Stimulated activated CD8-positive, alpha-beta memory T cell treated with anti-CD3 and anti-CD28 coated beads, Interleukin-7, amount 100 ng/mL, for 4 hours (primary cell): ENCODE results near the gene GPR141.
"Not testable (repeated sequence)": the region's sequence is repeated elsewhere in the genome, so short reads cannot be mapped to it uniquely, and the experiment has no call there.

Source experiments
- DNase-seq, 2 donors: peaks; one replicate each; pipeline ENCODE4 v3.0.0-alpha.2; 2020; ENCODE audit warnings: low read depth in 2 of 2

The GPR141 gene

GRCh38 chr7:37686556-37687345, 3.2 kb downstream of the GPR141 start:
- no peak for DNase-seq

- no peak for DNase-seq
Measured at GRCh38 chr7:37690206-37690605, 6.6 kb downstream of the GPR141 start.

- no peak for DNase-seq
Measured at GRCh38 chr7:37694208-37695094, 10.9 kb downstream of the GPR141 start.

GRCh38 chr7:37698276-37698675, 14.7 kb downstream of the GPR141 start:
- no peak for DNase-seq

- no peak for DNase-seq
Measured at GRCh38 chr7:37698782-37699181, 15.2 kb downstream of the GPR141 start.

- no peak for DNase-seq
Measured at GRCh38 chr7:37701769-37702168, 18.2 kb downstream of the GPR141 start.

GRCh38 chr7:37703361-37703760, 19.8 kb downstream of the GPR141 start:
- no peak for DNase-seq

GRCh38 chr7:37704328-37704833, 20.8 kb downstream of the GPR141 start:
- DNase-seq: not testable (repeated sequence)

- DNase-seq: no peak
Measured at GRCh38 chr7:37705976-37706375, 22.4 kb downstream of the GPR141 start.

GRCh38 chr7:37706804-37707203, 23.2 kb downstream of the GPR141 start:
- DNase-seq: no peak

GRCh38 chr7:37707754-37708485, 24.4 kb downstream of the GPR141 start:
- no peak for DNase-seq

- no peak for DNase-seq
Measured at GRCh38 chr7:37709631-37710509, 26.3 kb downstream of the GPR141 start.

GRCh38 chr7:37713613-37714012, 30.0 kb downstream of the GPR141 start:
- no peak for DNase-seq

GRCh38 chr7:37714606-37715005, 31.0 kb downstream of the GPR141 start:
- DNase-seq: no peak

GRCh38 chr7:37718585-37718984, 35.0 kb downstream of the GPR141 start:
- no peak for DNase-seq

- DNase-seq: no peak
Measured at GRCh38 chr7:37719077-37719476, 35.5 kb downstream of the GPR141 start.

- DNase-seq: no peak
Measured at GRCh38 chr7:37724732-37725131, 41.2 kb downstream of the GPR141 start.

GRCh38 chr7:37726016-37726415, 42.5 kb downstream of the GPR141 start:
- no peak for DNase-seq

GRCh38 chr7:37728747-37729146, 45.2 kb downstream of the GPR141 start:
- DNase-seq: no peak

GRCh38 chr7:37729181-37729580, 45.6 kb downstream of the GPR141 start:
- no peak for DNase-seq

GRCh38 chr7:37730501-37730900, 46.9 kb downstream of the GPR141 start:
- no peak for DNase-seq
